Renal cortex interstitium (tissue), 11 donors: Measurements from ENCODE around the gene MAPK10. TPM values are rescaled to one million over a fixed set of nuclear protein-coding genes. Genes with fewer than 3 reads are reported as not detected.
A peak's percentile ranks its signal among the peaks of the same experiment; 100 is the strongest.
"Not testable (repeated sequence)": the region's sequence is repeated elsewhere in the genome, so short reads cannot be mapped to it uniquely, and the experiment has no call there.

Source experiments
- DNase-seq, 11 donors: peaks; one replicate each; pipeline ENCODE4 v3.0.0-alpha.2; 2013; ENCODE audit warnings: low read depth in 9 of 11, low spot score in 4 of 11; ENCODE audit errors: extremely low read depth in 1 of 11
- polyA plus RNA-seq, 3 donors: library from polyadenylated mRNA; unstranded; fragments of 120-200 nt; gene quantifications; one replicate each; pipeline ENCODE4 v1.2.1, GENCODE V29; 2013; ENCODE audit not compliant: insufficient read length in 3 of 3

Gene MAPK10
- polyA plus RNA-seq, 3 donors, result 56.5 to 86.8 (median 68.5) TPM

DNA sequence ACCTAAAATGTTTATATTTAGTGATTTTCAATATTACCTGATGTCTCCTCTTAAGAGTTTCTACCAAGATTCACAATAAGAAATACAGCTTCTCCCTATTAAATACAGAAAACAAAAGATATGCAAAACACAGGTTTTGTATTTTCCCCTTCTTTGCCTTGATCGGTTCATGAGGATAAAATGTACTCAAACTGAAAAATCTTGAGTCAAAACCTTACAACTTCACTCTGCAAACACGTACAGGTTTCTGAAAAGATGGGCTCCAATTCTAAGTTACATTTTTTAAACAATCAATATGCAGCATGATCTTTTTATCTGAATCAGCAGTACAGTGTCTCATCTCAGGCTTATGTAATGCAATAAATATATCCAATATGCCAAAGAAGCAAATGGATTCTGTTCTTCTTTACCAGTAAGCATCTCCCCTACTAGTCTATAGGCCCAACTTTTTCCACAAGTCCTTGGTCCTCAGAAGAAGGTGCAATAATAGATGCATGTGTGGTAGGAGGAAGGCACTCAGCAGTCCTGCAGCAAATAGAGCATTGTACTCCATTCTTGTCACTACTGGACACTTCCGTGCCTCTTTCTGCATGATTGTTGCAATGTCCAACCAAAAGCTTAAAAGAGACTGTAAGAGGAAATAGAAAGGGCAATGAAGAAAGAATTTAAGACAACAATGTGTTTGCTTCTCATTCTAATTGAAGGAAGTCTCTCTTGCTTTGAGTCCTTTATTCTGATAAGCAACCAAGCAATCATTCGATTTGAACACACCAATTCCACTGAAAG lies 3.2 kb downstream of the MAPK10 start:
- no peak for DNase-seq

DNA sequence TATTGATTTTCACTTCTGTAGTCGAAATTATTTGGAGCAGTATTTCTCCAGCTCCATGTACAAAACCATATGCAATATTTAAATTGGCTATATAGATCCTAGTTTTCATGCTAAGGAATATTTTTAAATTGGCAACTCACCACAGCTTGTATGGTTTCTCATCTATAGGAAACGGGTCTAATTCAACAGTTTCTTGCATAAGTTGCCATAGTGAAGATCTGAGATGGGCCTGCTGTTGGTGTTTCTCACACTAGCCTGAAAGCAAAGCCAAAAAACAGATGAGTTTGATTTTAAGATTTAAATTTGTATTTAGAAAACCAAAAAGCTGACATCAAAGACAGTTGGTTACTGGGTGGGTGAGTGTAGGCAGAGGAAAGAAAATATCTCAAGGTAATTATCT lies 5.5 kb downstream of the MAPK10 start:
- DNase-seq, result no peak

DNA sequence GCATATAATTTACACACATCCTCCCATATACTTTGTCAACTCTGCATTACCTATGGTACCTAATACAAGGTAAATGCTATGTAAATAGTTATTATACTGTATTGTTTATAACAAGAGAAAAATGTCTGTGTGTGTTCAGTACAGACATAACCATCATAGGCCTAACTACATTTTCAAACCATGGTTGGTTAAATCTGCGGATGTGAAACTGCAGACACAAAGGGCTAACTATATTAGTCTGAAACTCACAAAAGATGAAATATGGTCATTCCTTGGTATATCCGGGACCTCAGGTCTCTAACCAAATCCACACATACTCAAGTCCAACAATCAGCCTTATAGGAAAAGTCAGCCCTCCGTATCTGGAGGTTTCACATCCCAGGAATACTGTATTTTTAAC lies 13.5 kb downstream of the MAPK10 start:
- DNase-seq, result no peak

DNA sequence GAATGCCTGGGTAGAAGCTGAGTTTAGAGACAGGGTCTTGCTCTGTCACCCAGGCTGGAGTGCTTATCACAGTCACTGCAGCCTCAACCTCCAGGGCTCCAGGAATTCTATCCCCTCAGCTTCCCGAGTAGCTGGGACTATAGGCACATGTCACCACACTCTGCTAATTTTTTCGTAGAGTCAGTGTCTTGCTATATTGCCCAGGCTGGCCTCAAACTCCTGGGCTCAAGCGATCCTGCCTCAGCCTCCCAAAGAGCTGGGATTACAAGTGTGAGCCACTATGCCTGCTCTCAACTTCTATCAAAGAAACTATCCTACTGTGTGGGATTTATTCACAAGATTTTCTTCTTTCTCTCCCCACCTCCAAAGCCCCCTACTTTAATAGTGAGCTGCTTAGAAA lies 15.7 kb downstream of the MAPK10 start:
- DNase-seq, result no peak

DNA sequence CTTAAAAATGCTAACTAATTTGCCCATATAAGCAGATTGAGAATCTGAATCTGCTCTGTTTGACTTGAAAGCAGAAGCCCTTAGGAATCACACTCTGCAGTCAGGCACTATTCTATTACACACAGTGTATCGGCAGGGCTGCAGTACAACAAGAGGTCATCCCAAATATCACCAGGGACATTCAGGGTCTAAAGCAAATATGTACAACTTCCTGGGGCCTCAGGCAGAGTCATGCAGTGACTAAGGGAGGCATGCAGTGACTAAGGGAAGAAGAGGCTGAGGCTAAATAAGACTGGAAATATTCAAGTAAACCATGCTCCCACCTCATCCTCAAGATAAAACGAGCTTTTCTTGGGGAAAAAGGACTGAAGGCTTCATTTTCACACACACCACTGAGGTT lies 20.9 kb downstream of the MAPK10 start:
- no peak for DNase-seq

DNA sequence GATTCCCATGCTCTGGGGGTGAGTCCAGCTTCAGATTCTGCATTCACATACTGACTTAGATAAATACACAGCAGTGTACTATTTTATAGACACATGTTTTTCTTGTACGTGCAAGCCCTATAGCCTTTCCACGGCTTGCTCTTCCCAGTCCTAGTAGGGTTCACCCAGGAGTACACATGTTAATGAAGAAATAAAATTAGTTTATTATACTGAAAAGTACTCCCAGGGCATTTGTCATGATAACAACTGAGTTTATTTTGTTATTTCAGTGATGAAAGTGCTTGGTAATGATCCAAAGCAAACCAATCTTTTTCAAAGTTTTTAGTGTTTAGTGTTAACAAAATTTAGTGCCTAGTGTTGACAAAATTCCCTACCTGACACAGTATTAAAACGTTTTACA lies 21.3 kb downstream of the MAPK10 start:
- DNase-seq, result no peak

DNA sequence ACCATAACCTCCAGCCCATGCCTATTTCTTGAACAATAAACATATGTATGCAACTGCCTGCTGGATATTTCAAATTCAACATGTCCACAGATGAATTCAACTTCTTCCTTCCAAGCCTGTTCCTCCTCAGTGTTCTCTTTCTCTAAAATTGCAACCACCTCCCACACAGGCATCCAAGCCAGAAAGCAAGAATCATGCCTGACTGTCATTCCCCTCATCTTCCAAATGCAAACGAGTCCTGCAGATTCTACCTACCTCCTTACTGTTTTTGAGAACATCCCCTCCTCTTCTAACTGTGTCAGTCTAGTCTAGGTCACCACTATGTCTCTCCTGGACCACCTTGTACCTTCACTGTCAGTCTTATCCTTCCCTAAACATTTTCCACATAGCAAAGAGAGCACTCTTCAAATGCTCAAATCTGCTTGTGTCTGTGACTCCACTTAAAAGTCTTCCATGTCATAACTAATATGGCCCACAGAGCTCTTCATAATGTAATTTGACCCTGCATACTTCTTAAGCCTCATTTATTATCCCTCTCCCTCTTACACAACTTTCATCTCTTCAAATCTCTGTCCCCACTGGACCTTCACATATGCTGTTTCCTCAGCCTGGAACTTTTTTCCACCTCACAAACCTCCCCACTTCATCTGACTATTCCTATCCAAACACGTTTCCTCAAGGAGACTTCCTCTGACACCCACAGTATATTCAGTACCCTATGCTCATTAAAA lies 25.7 kb downstream of the MAPK10 start:
- no peak for DNase-seq

DNA sequence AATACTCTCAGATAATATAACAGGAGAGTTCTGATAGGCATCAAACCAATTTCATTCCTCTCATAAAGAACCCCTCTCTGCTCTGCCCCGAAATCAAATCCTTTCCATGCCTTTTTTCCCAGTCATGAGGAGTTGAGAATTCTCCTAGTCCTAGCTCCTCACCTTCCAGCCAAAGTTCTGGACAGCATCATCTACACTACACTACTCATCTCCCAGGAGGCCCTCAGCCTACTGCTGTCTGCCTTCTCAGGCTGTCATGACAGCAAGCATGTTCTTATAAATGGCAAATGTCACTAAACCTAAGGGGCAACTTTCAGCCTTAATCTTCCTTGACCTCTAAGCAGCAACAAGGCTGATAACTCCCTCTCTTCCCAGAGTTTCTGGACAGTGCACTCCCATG lies 26.6 kb downstream of the MAPK10 start:
- no peak for DNase-seq

DNA sequence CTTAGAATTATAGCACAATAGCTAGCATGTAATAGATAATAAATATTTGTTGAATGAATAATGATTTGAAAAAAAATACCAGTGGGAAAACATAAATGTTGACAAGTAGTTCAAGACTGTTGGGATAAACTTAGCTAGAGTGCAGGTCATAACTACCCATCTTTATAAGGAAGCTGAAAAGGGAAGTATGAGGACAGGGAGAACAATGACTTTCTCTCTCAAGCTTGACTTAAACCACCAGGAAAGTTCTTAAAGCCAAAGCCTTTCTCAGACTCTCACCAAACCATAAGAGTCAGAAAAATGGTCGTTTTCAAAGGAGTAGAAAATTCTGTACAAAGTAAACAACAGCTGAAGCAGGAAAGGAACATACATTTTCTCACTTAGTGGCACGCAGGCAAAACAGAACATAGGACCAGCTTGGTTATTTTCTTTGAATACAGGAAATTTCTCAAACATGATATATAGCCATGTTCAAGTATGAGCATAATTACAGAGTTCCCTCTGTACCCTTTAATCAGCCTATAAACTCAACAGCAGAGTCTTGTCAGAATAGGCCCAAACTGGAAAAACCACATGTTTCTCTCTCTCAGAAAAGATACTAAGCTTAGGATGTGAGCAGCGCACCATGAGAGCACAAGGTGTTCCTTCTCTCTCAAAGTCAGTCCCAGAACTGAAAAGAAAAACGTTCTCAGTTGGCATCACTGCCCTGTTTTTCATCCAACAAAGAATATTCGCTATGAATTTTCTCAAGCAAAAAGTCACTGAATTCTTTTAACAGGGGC lies 28.7 kb downstream of the MAPK10 start:
- no peak for DNase-seq

DNA sequence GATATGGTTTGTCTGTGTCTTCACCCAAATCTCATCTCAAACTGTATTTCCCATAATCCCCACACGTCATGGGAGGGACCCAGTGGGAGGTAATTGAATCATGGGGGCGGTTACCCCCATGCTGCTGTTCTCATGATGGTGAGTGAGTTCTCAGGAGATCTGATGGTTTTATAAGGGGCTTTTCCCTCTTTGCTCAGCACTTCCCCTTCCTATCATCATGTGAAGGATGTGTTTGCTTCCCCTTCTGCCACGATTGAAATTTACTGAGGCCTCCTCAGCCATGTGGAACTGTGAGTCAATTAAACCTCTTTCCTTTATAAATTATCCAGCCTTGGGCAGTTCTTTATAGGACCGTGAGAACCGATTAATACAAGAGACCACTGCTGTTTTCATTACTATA lies 29.4 kb downstream of the MAPK10 start:
- DNase-seq, result not testable (repeated sequence)

DNA sequence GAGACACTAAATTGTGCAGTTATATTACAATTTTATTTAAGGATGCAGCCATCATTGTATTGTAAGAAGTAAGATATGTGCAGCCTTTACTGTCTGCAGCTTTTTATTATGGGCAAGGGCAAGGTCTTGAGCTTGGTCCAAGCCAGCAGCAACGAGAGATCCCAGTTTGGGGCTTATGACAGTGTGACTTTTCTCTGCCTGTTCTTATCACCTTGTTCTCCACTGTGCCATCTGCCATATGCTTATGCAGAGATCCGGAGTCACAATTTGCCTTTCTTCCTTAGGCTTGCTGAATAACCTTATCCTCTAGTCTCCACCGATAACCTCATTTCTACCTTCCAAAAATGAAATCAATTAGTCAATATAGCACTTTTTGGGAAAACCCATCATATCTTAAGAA lies 30.4 kb downstream of the MAPK10 start:
- no peak for DNase-seq

DNA sequence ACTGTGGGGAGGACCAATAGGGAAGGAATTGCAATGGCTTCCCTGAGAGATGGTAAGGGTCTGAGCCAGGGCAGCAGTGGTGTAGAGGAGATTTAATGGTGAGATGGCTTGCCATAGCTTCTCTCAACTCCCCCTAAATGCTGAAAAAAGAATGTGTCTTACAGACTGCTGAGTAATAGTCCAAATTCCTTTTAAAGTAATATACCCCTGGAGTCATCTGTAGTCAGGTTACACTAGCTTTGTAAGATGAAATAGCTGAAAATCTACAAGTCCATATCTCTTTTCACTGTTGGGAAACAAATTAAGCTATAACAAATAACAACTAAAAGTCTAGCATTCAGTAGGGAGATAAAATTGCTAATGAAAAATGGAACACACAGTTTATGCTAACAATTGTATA lies 33.5 kb downstream of the MAPK10 start:
- DNase-seq, result no peak

DNA sequence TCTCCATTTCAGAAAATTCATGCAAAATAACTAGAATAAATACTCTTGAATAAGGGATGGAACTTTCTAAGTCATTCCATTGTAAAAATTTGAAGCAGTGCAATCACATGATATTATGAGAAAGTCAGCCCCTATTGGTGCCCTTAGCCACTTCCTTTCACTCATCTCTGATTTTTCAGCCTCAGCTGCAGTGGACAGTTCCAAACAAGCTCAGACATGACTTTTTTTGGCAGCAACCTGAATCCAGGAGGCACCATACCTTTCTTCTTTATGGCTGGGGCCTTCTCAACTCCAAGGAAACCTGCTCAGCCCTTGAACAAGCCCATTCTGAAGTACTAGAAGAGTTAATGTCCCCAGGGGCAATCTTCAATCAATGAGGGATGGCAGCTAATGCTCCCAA lies 40.5 kb downstream of the MAPK10 start:
- no peak for DNase-seq

DNA sequence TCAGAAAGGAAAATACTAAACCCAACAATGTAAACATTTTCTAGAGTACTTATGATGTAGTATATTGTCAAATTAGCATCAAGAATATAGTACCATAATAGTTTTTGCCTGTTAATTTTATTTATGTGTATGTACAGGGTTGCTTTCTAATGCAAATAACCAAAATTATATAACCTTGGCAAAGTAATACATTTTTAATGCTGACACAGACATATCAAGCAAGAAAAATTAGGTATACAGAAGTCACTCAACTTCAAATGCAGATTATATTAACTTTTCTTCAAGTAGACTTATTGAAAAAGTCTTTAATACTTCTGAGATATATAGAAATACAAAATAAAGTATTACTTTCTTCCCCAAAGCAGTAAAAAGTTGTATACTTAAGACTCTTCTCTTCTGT lies 44.3 kb downstream of the MAPK10 start:
- DNase-seq, result no peak

DNA sequence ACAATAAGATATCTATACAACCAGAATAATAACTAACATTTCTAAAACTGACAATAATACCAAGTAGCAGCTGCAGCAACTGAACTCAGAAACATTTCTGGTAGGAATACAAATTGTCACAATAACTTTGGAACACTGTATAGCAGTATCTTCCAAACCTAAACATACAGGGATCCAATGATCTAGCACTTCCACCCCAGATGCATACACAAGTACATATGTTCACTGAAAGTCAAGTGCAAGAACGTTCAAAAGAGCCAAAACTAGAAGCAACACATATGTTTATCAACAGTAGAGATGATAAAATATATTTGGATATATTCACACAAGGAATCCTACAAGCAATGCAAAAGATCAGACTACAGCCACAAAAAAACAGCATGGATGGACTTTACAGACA lies 46.2 kb downstream of the MAPK10 start:
- no peak for DNase-seq

DNA sequence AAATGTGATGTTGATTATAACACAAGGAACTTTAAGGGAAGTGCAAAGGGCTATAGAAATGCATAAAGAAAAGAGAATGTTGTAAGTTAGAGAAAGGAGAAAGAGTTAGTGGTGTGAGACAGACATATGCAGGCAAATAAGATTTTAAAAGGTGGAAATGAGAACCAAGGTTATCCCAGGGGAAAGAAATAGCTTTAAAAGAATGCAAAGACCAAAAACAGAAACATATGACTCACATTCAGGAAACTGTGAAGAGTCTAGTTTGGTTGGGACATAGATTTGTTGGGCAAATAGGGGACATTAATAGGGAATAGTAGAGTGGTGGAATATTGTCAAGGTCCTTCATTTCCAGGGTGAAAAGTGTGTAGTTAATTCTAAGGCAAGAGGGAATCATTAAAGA lies 52.4 kb downstream of the MAPK10 start:
- no peak for DNase-seq

DNA sequence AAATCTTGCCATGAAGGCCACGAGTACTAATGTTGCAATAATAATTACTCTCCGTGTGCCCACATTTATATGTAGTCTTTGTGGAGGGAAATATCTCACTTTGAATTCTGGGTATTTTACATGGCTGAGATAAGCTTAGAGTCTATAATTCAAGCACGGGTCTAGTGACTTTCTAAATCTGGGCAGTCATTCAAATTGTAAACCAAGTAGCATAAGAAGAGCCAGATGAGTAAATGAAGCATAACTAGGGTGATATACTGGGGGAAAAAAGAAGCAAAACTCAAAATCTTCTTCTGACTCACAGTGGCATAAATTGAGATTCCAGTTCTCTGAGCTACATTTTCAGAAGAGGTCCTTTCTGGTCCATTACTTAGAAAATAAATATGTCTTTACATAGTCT lies 53.0 kb downstream of the MAPK10 start:
- no peak for DNase-seq

DNA sequence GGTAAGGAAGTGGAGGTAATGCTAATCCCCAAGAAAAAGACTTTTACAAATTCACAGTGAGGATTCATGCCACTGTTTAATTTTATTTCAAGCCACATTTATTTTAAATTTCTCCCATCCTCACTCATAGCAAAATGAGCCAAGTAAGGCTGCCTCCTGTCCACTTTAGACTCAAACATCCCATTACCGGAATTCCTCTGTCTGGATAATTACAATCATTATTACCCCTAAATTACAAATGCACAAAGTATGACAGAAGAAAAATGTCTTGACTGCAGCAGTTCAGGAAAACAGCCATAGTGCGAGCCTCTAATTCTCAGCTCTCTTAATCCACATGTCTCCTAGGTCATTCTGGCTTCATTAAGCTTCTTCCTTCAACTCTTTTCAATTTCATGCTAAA lies 57.0 kb downstream of the MAPK10 start:
- DNase-seq, result no peak

DNA sequence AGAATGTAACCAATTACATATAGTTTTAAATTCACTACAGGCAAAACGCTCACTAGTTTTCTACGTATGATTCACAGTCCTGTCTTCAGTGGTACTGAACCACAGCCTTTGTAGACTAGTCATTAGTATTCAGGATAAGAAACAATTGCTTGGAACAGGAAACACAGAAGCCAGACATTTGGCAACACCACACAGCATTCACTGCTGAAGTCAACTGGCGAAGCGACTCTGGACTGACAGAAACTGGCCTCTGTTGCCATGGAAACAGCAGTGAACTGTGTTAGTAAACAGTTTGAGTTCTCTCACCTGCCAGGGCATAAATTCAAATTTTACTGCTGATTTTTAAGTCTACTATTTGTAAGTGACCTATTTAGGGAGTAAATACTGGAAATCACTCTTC lies 57.6 kb downstream of the MAPK10 start:
- DNase-seq, result peak; percentile 75 to 95 (median 85)

DNA sequence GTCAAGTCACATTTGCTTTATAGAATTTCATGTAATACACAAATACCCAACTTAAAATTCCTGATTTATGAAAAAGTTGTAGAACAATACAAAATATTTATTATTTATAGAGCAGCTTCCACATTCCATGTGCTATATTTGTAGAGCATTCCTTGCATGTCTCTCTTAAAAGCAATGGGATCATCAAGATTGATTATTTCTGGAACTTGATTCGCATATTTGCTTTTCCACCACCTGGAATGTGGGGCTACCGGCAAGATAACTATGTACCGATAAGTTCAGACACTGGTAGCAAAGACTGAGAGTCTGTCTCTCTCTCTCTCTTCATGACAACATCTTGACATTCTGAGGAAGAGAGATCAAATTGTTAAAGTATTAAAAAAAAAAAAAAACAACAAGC lies 59.3 kb downstream of the MAPK10 start:
- DNase-seq, result no peak
